ENCODE data around the gene CEL.

GRCh38 chr9:133035669-133036068 is 26.1 kb upstream of the CEL start:
- TF ChIP-seq BCL6B (tag by site-specific recombination; IDR thresholded peaks at IDR 0.05) (no peak), ZNF580 (tag by site-specific recombination; IDR thresholded peaks at IDR 0.05) (no peak), BCL11A (tag by site-specific recombination; IDR thresholded peaks at IDR 0.05; ENCODE audit: low read depth) (no peak), PRDM1 (tag by site-specific recombination; IDR thresholded peaks at IDR 0.05) (no peak), ZNF629 (tag by site-specific recombination; IDR thresholded peaks at IDR 0.05) (no peak), YY1 (tag by site-specific recombination; IDR thresholded peaks at IDR 0.05) (no peak), SALL2 (tag by site-specific recombination; IDR thresholded peaks at IDR 0.05; ENCODE audit: borderline replicate concordance) (no peak), ZNF791 (tag by site-specific recombination; IDR thresholded peaks at IDR 0.05) (no peak), ZEB2 (tag by site-specific recombination; IDR thresholded peaks at IDR 0.05) (no peak), ZNF707 (tag by site-specific recombination; IDR thresholded peaks at IDR 0.05) (no peak), ZNF785 (tag by site-specific recombination; IDR thresholded peaks at IDR 0.05) (no peak)
- TF ChIP-seq, protein P1, sequence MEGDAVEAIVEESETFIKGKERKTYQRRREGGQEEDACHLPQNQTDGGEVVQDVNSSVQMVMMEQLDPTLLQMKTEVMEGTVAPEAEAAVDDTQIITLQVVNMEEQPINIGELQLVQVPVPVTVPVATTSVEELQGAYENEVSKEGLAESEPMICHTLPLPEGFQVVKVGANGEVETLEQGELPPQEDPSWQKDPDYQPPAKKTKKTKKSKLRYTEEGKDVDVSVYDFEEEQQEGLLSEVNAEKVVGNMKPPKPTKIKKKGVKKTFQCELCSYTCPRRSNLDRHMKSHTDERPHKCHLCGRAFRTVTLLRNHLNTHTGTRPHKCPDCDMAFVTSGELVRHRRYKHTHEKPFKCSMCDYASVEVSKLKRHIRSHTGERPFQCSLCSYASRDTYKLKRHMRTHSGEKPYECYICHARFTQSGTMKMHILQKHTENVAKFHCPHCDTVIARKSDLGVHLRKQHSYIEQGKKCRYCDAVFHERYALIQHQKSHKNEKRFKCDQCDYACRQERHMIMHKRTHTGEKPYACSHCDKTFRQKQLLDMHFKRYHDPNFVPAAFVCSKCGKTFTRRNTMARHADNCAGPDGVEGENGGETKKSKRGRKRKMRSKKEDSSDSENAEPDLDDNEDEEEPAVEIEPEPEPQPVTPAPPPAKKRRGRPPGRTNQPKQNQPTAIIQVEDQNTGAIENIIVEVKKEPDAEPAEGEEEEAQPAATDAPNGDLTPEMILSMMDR (tag by site-specific recombination; IDR thresholded peaks at IDR 0.05), result no peak
- TF ChIP-seq, protein P2, sequence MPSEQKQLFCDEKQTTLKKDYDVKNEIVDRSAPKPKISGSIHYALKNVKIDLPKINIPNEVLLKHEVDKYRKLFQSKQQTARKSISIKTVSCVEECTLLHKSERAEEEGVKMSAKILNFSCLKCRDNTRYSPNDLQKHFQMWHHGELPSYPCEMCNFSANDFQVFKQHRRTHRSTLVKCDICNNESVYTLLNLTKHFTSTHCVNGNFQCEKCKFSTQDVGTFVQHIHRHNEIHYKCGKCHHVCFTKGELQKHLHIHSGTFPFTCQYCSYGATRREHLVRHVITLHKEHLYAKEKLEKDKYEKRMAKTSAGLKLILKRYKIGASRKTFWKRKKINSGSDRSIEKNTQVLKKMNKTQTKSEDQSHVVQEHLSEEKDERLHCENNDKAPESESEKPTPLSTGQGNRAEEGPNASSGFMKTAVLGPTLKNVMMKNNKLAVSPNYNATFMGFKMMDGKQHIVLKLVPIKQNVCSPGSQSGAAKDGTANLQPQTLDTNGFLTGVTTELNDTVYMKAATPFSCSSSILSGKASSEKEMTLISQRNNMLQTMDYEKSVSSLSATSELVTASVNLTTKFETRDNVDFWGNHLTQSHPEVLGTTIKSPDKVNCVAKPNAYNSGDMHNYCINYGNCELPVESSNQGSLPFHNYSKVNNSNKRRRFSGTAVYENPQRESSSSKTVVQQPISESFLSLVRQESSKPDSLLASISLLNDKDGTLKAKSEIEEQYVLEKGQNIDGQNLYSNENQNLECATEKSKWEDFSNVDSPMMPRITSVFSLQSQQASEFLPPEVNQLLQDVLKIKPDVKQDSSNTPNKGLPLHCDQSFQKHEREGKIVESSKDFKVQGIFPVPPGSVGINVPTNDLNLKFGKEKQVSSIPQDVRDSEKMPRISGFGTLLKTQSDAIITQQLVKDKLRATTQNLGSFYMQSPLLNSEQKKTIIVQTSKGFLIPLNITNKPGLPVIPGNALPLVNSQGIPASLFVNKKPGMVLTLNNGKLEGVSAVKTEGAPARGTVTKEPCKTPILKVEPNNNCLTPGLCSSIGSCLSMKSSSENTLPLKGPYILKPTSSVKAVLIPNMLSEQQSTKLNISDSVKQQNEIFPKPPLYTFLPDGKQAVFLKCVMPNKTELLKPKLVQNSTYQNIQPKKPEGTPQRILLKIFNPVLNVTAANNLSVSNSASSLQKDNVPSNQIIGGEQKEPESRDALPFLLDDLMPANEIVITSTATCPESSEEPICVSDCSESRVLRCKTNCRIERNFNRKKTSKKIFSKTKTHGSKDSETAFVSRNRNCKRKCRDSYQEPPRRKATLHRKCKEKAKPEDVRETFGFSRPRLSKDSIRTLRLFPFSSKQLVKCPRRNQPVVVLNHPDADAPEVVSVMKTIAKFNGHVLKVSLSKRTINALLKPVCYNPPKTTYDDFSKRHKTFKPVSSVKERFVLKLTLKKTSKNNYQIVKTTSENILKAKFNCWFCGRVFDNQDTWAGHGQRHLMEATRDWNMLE (tag by site-specific recombination; conservative IDR thresholded peaks at IDR 0.05; ENCODE audit: low read depth), result no peak
- TF ChIP-seq, protein P3, sequence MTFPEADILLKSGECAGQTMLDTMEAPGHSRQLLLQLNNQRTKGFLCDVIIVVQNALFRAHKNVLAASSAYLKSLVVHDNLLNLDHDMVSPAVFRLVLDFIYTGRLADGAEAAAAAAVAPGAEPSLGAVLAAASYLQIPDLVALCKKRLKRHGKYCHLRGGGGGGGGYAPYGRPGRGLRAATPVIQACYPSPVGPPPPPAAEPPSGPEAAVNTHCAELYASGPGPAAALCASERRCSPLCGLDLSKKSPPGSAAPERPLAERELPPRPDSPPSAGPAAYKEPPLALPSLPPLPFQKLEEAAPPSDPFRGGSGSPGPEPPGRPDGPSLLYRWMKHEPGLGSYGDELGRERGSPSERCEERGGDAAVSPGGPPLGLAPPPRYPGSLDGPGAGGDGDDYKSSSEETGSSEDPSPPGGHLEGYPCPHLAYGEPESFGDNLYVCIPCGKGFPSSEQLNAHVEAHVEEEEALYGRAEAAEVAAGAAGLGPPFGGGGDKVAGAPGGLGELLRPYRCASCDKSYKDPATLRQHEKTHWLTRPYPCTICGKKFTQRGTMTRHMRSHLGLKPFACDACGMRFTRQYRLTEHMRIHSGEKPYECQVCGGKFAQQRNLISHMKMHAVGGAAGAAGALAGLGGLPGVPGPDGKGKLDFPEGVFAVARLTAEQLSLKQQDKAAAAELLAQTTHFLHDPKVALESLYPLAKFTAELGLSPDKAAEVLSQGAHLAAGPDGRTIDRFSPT (tag by site-specific recombination; IDR thresholded peaks at IDR 0.05), result no peak

Data from HEK293 (cell line).